Measurements from ENCODE around the gene SHOX. TPM values are rescaled to one million over a fixed set of nuclear protein-coding genes. Genes with fewer than 3 reads are reported as not detected.

SHOX gene
- total RNA-seq, result not detected in 2 replicates

GRCh38 chrX:630612-631496, at the start of gene SHOX:
Gene SHOX, plus strand, starts transcription at chrX:630791. Its CDS starts 107 bp downstream, at chrX:630898.

Other genes with a start within 250 kb of the SHOX start
- 5.8 and 9.9 TPM in 2 replicates for gene PPP2R3B, start 243.9 kb upstream of the SHOX start, total RNA-seq